Memory B cell (primary cell): ENCODE data around the gene ARHGEF2.

ENCODE experiments used
- ATAC-seq: fragments of 150-1000 bp; cut with Tn5 transposase; 2 replicates; pipeline ENCODE4 v1.10.0; 2021; ENCODE audit warnings: low read depth, mild to moderate bottlenecking, moderate library complexity
- DNase-seq, 2 donors: peaks; one replicate each; pipeline ENCODE4 v3.0.0; 2022; ENCODE audit warnings: low spot score in 2 of 2
- H3K27ac Mint-ChIP-seq: one replicate; pipeline ENCODE4 v1.8.0; 2022; ENCODE audit warnings: mild to moderate bottlenecking, moderate library complexity, mixed read lengths
- H3K27me3 Mint-ChIP-seq: one replicate; pipeline ENCODE4 v1.8.0; 2022; ENCODE audit warnings: mixed read lengths
- H3K36me3 Mint-ChIP-seq: one replicate; pipeline ENCODE4 v1.8.0; 2022; ENCODE audit warnings: mild to moderate bottlenecking, mixed read lengths
- H3K4me1 Mint-ChIP-seq: one replicate; pipeline ENCODE4 v1.8.0; 2022; ENCODE audit warnings: mixed read lengths
- H3K4me3 Mint-ChIP-seq: one replicate; pipeline ENCODE4 v1.8.0; 2022; ENCODE audit warnings: mild to moderate bottlenecking, moderate library complexity, mixed read lengths
- H3K9me3 Mint-ChIP-seq: one replicate; pipeline ENCODE4 v1.8.0; 2022; ENCODE audit warnings: mixed read lengths

ARHGEF2 gene

DNA sequence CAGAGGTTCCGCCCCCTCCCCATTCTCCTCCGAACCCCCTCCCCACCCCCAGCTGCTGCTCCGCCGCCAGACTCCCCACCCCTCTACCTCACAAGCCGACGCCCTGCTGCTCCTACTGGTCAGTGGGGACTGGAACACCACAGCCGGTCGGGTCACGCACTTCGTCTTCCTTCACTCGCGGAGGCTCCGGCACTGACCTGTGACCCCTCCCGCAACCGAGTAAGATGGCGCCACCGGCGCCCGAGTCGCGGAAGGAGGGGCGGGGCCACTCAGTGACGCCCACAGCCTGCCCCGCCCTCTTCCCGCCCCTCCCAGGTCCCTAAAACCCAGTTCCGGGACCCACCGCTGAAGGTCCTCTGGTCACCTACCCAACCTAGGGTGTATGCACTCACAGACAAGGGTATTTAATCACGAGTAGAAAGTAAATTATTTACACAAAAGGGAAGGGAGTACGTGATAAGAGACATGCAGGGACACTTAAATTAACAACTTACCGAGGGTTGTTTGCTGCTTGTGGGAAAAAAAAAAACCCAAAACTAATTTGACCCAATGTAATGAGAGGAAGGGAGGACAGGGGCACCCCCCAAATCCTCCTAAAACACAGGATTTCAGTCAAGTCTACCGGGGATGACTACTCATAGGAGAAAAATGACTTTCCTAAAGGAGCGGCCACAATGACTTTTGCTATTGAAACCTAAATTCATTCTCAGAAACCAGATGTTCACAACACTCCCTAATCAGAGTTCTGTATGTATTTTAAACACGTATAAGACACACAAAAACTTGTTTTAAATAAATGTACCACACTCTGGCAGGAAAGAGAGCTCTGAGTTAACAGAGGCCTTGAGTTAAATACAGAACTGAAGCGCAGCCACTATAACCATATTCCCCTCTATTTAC is 66.9 kb downstream of the ARHGEF2 start, which contains the start of gene RIT1:
Gene RIT1, minus strand, starts transcription at position 194 of the 900 bp plus-strand sequence. CDS start 588 bp downstream, outside the sequence.
- peak; percentile 98 for ATAC-seq
- H3K4me1 Mint-ChIP-seq = peaks cover 14% of the 10 kb centered on the region
- peak within 1 kb of the TSS; percentile 96 for H3K4me3 Mint-ChIP-seq
- no peaks in the 10 kb centered on the region for H3K9me3 Mint-ChIP-seq
- DNase-seq = peak; percentile 74 to 75
- no peaks in the 10 kb centered on the region for H3K27me3 Mint-ChIP-seq
- peaks cover 12% of the 10 kb centered on the region for H3K36me3 Mint-ChIP-seq
- H3K27ac Mint-ChIP-seq = peak within 1 kb of the TSS; percentile 97

DNA sequence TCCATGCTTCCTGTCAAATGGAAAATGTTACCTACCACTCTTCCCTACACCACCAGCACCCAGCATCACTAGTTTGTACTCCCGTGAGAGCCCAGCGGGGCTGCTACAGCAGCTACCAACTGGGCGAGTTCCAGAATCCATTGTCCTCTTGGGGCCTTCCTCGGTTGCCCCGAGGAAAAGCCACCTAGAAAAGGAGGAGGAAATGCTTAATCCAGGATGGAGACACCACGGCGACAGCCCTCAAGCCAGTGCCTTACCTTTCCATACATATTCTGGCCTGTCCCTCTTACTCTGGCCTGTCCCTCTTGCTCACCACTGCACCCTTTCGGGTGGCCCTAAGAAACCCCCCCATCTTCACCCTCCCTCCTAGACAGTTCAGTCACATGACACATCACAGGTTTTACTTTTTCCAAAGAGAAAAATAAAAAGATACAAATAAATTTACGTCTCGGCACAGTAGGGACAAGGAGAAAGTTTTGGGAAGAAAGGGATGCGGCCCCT is 67.7 kb downstream of the ARHGEF2 start:
- Mint-ChIP-seq H3K4me3 (peak overlapping the region; percentile 96), H3K36me3 (peaks cover 15% of the 10 kb centered on the region), H3K9me3 (no peaks in the 10 kb centered on the region), H3K27ac (peak overlapping the region; percentile 97), H3K4me1 (peaks cover 14% of the 10 kb centered on the region), H3K27me3 (no peaks in the 10 kb centered on the region)
- ATAC-seq = peak; percentile 36
- no peak for DNase-seq

DNA sequence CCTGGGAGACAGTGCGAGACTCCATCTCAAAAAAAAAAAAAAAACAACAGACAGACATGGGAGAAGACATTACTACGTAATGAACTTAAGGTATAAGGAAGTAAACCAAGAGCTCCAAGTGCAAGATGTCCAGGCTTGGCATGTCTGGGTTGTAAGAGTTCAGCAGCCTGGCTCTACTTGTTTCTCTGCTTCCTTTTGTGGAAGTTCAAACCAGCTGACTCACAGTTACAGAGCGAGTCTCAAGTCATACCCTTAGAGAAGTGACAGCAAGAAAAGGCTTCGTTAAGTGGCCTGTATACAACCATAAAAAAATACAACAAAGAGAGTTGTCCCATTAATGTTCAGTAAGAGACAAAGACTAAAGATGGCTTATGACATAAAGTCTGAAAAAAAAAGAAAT is 68.5 kb downstream of the ARHGEF2 start:
- H3K36me3 Mint-ChIP-seq = peaks cover 13% of the 10 kb centered on the region
- no peaks in the 10 kb centered on the region for H3K27me3 Mint-ChIP-seq
- ATAC-seq = no peak
- H3K27ac Mint-ChIP-seq = no peak overlapping the region
- H3K9me3 Mint-ChIP-seq = no peaks in the 10 kb centered on the region
- H3K4me3 Mint-ChIP-seq = peak overlapping the region; percentile 53
- no peak for DNase-seq
- peaks cover 14% of the 10 kb centered on the region for H3K4me1 Mint-ChIP-seq

DNA sequence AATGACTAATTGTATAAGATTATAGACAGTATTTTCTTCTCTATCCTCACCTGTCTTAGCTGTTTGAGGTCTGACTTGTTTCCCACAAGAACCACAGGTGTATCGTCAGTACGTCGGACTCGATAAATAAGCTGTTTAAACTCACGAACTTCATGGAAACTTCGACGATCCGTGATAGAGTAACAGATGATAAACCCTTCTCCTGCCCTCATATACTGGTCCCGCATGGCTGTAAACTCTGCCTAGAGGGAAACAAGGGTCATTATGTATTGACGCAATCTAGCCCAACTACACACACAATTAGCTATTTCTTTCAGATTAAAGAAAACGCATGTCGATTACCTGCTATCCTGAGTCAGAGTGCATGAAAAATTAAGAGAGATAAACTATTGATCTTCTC is 74.1 kb downstream of the ARHGEF2 start:
- Mint-ChIP-seq H3K4me3 (no peak overlapping the region), H3K27ac (no peak overlapping the region), H3K27me3 (no peaks in the 10 kb centered on the region), H3K36me3 (peaks cover 26% of the 10 kb centered on the region), H3K9me3 (no peaks in the 10 kb centered on the region), H3K4me1 (no peaks in the 10 kb centered on the region)
- no peak for ATAC-seq
- DNase-seq = no peak

DNA sequence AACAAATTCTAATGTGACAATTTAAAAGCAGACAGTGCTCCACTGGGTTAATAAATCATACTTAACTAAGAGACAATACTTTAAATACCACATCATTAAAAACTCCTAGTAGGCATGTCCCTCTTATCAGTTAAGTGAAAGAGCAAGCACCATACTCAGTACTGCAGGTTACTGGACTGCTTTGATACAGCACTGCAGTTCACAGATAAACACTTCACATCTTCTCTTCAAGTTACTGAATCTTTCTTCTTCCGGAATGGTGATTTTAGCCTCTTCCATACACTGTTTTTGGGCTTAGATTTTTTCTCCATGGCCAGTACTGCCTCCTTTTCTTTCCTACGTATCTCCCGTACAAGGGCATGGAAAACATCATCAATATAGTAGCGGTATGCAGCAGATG is 78.2 kb downstream of the ARHGEF2 start:
- DNase-seq = no peak
- ATAC-seq = no peak
- Mint-ChIP-seq H3K4me1 (no peaks in the 10 kb centered on the region), H3K9me3 (no peaks in the 10 kb centered on the region), H3K27ac (no peak overlapping the region), H3K36me3 (peaks cover 25% of the 10 kb centered on the region), H3K27me3 (no peaks in the 10 kb centered on the region), H3K4me3 (no peak overlapping the region)

DNA sequence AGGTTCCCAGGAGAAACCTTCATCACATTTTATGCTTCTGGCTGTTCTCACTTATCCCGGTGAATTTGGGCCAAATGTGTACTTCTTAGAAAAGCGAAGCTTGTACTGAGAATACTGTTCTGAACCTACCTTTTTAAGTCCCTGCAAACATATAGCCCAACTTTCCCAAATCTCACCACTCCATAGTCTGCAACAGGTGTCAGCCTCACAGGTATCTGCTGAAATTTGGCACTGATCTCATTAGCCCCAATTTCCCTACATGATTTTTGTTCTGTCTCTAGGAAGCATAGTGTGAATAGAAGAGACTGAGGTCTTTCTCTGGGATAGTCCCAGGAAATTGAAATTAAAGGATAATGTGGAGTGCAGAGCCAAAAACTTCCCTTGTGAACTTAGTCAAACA is 78.7 kb downstream of the ARHGEF2 start:
- Mint-ChIP-seq H3K9me3 (no peaks in the 10 kb centered on the region), H3K36me3 (peaks cover 25% of the 10 kb centered on the region), H3K27me3 (no peaks in the 10 kb centered on the region), H3K27ac (no peak overlapping the region), H3K4me3 (no peak overlapping the region), H3K4me1 (no peaks in the 10 kb centered on the region)
- DNase-seq (no peak), ATAC-seq (no peak)

DNA sequence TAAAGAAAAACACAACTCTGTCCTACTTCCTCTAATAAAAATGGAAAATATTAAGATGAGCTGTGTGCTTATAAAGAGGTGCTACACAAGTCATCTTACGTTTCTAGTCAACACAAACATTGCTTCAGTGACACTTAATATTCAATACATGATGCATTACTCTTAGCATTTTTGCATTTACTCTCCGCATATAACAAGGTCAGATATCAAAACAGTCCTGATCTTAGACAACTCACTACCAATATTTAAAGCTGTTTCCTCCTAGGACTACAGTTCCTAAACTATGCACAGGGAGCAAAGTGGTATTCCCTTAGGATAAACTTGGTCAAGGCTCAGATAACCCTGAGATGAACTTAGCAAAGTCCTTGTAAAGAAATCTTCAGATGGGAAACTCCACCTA is 79.5 kb downstream of the ARHGEF2 start:
- no peak for ATAC-seq
- no peaks in the 10 kb centered on the region for H3K27me3 Mint-ChIP-seq
- DNase-seq = no peak

DNA sequence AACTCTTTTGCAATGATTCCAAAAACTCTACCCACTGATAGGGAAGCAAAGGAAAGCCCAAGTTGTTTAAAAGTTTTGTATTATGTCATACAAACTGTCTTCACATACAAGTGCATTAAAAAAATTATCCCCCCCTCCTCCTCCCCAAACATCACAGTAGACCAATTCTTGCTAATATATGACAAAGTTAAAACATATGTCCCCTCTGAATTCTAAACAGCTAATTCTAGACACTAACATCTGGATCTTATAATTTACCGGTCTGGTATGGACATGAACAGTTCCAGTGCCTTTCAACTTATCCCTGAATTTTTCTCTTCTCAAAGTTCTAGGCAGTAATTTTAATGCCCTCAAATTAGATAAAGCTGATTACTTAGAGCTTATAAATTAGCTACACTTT is 80.6 kb downstream of the ARHGEF2 start:
- Mint-ChIP-seq H3K4me3 (no peak overlapping the region), H3K36me3 (peaks cover 20% of the 10 kb centered on the region), H3K27ac (no peak overlapping the region), H3K27me3 (no peaks in the 10 kb centered on the region), H3K9me3 (no peaks in the 10 kb centered on the region), H3K4me1 (no peaks in the 10 kb centered on the region)
- ATAC-seq = no peak
- DNase-seq = no peak

More for the DNA sequence above, 79.5 kb downstream of the ARHGEF2 start:
- H3K4me1 Mint-ChIP-seq = no peaks in the 10 kb centered on the region
- no peak overlapping the region for H3K27ac Mint-ChIP-seq
- no peak overlapping the region for H3K4me3 Mint-ChIP-seq
- H3K36me3 Mint-ChIP-seq = peaks cover 20% of the 10 kb centered on the region
- H3K9me3 Mint-ChIP-seq = no peaks in the 10 kb centered on the region
